HG03442 (cell line): Measurements from ENCODE around the gene OLIG3.

Experiments
- ATAC-seq: cut with Tn5 transposase; IDR thresholded peaks from one replicate; pipeline ENCODE4 v1.9.1; 2021; ENCODE audit warnings: mild to moderate bottlenecking, moderate library complexity; ENCODE audit not compliant: unreplicated experiment

The OLIG3 gene

GRCh38 chr6:137472641-137473137 is 21.5 kb downstream of the OLIG3 start:
- no peak for ATAC-seq

- no peak for ATAC-seq
Observed at GRCh38 chr6:137471986-137472385, 22.2 kb downstream of the OLIG3 start.

GRCh38 chr6:137471497-137471896 is 22.7 kb downstream of the OLIG3 start:
- ATAC-seq = no peak

GRCh38 chr6:137467211-137467610 is 27.0 kb downstream of the OLIG3 start:
- no peak for ATAC-seq

- no peak for ATAC-seq
Observed at GRCh38 chr6:137465378-137466009, 28.7 kb downstream of the OLIG3 start.

- no peak for ATAC-seq
Observed at GRCh38 chr6:137452333-137452894, 41.8 kb downstream of the OLIG3 start.

GRCh38 chr6:137443901-137444300 is 50.3 kb downstream of the OLIG3 start:
- no peak for ATAC-seq
